HG02571 (cell line): ENCODE measurements around the gene ARPP21.

ENCODE experiments used
- ATAC-seq: cut with Tn5 transposase; IDR thresholded peaks from one replicate; pipeline ENCODE4 v1.9.1; 2021; ENCODE audit warnings: mild to moderate bottlenecking, moderate library complexity; ENCODE audit not compliant: unreplicated experiment

ARPP21 gene

DNA sequence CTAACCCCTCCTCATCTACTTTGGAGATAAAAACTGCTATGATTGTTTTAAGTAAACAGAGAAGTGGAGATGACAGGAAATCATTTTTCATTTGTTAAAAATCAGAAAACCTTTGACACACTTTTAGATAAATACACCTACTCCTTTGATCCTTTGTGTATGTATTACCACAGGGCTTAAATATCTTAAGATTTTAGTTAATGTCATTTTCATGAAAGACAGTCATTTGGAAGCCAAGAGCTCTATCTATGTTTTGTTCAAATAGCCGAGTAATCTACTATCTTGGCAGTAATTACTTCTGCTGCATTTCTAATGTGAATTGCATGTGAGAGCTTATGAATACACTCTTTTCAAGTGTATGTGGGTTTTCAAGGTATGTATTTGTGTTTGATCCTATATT is 2.0 kb downstream of the ARPP21 start:
- ATAC-seq = no peak

DNA sequence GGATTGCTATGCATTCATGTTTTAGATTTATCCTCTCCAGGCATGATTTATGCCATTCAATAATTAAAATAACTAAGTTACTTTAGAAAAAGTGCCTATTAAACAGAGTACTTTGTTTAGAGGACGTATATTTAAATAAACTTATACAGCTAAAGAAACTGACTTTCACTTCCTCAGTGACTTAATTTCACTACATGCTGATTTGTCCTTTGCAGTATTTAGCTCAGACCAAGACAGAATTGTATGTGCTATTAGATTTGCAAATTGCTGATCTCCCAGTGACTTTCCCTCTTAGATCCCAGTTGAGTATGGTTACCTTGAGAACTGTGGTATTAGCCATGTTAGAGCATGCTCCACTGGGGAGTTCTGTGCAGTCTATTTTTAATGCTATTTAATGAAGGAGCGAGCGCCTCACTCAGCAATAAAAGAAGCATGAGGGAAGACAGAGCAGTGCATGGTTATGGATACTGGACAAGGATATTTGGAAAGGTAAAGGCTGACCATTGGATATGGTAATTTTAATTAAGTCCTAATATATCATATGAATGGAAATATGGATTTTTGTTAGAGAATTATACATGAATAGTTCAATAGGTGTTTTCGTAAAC is 2.7 kb downstream of the ARPP21 start:
- no peak for ATAC-seq

DNA sequence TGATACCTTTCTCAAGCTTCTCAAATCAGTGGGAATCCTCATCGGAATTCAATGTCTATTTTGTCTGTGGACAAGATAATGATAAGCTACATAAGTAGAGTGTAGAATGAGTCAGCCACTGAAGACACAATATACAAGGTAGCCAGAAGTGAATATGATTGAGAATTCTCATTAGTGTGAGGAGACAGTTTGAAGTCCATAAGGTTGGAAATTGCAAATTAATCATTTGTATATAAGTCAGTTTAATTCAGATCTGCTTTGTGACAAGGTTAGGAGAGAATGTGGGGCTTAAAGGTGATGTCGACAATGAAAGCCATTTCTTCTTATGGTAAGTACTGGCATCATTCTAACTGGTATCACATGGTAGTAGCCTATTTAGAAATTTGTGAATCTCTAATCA is 4.2 kb downstream of the ARPP21 start:
- ATAC-seq = no peak

DNA sequence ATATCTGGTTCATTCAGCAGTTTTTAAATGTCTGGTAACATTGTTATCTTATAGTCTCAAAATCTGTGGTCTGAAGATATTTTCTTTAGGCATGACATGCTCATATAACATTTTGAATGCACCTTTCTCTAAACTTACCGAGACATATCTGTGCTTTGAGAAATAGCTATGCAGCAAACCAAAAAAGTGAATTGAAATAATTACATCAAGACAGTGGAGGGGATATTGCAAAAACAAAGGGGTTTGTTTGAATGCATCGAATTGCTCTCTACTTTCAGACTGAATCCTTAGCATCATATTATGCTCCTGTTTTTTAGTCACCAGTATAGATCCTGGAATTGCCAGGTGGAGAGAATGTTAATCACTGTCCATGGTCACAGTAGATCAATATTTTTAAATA is 5.1 kb downstream of the ARPP21 start:
- no peak for ATAC-seq

DNA sequence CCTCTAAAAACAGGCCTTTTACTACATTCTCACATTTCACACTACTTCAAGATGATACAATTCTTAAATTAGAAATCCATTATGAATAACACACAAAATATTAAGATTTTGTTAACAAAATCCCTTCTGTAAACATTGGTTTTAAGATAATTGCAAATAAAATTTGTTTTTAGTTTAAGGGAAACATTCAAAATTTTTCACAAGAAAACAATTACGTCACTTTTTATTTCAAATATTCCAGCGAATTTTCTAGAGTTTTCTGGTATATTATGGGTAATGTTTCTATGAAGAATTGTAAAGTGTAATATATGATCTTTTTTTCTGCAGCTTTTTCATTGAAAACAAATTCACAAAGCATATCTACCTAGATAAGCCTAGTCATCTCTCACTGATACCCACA is 5.9 kb downstream of the ARPP21 start:
- ATAC-seq = no peak

DNA sequence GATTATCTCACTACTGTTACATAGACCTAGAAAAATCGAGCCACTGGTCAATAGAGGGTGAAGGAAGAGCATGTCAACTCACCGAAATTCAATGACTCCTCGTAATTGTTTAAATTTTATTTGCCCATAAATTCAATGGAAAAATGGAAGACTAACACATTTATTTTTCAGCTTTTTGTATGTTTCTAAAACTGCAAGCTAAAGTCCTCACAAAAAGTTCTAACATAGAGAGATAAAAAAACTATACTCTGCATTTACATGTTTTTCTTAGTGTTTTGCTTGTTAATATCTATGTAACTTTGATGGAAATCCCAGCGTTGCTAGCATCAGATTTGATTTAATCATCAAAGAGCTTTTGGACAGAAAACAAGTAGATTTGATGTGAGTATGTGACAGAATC is 6.8 kb downstream of the ARPP21 start:
- ATAC-seq = no peak

DNA sequence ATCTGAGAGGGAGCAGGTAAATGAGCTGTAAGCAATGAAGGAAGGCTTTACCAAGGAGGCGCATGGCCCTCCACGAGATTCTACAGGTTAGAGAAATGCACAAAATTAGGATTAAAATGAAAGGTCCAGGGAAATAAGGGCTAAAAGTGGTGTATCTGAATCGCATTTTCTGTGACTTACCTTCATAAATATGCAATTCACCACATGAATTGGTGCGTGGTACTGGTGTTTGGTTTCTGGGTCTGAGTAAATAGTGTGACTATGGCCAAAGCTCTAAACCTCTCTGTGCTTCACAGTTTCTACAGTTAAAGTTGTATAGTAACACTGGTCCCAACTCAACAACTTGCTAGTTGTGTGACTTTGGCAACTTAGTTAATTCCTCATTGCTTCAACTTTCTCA is 8.1 kb downstream of the ARPP21 start:
- no peak for ATAC-seq

DNA sequence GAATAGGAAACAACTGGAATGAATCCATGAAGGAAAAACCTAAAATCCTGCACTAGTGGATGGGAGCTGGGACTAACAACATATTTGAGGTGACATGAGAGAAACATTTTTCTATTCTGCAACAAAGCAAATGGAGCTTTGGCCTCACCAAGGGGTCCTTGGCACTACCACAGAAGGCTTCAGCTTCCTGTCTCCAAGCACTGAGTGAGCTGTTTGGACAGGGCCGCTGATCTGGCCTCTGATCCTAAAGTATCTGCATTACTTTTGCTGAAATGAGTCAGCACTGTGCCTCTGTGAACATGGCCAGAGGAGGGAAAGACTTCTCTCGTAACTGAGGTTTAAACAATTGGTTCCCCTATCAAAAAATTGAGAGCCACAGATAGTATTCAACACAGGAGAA is 9.0 kb downstream of the ARPP21 start:
- no peak for ATAC-seq

DNA sequence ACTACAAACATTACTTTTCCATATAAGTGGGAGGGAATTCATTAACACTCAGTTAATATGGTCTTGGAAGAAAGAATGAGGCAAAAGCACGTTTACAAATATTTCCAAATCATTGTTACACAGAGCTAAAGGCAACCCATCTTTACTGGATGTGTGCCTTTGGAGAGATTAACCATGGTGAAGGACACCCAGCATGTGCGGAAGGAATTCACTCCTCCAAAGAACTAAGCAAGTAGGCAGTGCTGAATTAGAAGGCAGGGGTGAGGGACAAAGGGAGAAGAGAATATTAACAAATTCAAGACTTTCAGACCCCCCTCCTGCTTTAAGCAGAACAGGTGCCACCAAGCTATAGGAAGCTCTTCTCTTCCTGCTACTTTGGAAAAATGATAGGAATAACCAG is 10.1 kb downstream of the ARPP21 start:
- ATAC-seq = no peak

DNA sequence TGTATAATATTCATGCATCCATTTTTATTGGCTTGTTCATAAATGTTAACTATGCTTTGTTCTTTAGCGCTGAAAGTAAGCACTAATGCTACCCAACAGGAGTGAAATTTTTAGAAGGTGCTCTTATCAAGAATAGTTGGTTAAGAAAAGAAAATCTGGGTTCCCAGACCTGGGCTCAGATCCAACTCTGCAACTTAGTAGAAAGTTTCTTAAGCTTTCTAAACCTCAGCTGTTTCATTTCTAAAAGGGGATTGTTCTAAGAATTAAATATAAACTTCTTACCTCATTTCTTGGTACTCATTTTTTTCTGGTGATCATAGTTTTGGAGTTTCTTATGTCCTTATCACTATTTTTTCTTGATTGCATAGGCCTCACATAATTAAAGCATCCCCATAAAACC is 12.1 kb downstream of the ARPP21 start:
- ATAC-seq = no peak

DNA sequence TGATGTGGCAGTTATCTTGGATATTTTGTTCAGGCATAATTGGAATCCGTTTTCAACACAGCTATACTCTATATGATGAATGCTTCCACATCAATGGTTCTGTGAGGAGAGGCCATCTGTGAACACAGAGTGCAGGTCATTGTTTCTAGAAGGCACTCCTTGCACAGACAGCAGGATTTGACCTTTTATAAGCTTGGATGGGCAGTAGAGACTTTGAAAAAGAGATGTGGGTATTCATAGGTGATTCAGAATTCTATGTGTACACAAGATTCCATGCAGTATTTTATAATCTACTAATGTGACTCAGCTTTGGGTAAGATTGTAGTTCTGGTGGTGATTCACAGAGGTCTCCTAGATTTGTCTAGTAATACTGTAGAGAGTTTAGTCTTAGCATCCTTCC is 12.5 kb downstream of the ARPP21 start:
- no peak for ATAC-seq

DNA sequence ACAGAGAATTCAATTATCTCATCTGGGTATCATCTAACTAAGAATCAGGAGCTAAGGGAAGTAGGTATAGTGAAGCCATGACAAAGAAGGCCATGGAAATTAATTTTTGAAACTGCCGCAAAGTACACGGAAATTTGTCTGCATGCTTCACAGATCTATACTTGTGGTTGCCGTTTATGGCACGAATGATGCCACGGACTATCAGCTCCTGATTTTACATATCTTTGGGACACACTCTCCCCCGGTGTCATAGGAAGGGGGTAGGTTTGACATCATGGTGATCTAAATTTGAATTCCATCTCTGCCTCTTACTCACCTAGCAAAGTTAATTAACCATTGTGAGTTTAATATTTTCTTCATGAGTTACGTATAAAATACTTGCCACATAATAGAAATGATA is 14.0 kb downstream of the ARPP21 start:
- ATAC-seq = no peak

DNA sequence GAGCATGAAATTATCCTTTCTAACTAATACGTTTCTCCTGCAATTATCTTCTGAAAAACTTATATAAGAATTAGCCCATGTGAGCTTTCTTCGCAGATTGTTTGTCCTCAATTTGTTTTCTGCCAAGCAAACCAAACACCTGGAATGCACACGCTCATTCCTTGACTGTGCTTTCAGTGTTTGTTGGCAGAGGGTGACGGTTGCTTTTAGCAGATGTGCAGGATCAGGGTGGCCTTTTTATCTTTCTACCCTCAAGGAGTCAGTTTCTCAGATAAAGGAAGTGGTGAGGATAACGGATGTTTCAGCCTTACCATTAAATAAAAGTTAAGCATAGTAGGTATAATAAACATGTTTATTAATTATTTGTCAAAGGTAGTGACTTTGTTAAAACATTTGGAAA is 15.2 kb downstream of the ARPP21 start:
- no peak for ATAC-seq

DNA sequence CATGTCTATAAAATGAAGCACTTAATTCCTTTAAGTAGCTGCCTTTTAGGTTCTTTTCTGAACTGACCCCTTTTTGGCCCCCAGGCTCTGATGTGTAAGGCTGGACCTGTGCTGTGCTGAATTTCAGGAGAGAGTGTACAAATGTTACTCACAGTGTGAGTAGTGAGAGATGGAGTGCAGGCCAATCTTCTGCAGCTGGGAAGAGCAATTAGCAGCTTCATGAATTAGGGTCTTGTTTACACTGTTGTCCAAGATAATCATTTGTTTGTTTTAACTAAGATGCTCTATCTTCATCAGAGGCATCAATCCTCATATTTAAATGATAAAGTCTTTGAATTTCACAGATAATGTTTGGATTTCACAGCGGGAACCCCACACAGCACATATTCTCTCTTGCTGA is 19.4 kb downstream of the ARPP21 start:
- ATAC-seq = no peak

DNA sequence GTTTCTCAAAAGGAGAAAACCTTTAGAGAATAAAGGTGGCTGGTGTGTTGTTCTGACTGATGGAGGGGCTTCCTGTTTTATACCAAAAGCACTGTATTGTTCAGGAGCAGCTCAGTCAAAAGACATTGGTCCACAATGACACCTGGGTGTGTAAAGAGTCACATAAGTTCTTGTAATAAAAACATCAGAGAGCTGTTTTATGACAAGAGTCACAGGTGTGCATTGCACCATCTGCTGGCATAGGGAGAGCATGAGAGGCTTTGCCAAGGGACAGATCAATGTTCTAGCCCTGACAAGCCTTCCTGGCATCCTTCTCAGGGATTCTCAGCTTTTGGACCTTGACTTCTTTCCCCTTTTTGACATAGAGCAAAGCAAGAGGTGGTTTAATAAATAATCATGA is 20.4 kb downstream of the ARPP21 start:
- no peak for ATAC-seq

DNA sequence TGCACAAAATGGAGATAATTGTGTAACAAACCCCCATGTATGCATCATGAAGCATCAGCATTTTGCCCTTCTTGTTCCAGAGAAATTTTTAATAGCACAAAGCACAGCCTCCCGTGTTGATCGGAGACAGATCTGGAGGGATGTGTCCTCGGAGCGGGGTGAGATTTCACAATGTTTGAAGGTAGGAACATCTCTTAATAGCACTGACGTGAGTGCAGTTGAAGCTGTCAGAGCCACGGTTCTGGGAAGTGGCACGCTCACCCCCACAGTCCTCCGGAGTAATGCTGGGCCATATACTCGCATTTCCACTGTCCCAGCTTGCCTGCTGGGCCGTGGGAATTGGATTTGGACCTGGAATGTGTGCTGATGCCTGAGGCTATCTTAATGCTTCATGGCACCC is 24.1 kb downstream of the ARPP21 start:
- no peak for ATAC-seq

DNA sequence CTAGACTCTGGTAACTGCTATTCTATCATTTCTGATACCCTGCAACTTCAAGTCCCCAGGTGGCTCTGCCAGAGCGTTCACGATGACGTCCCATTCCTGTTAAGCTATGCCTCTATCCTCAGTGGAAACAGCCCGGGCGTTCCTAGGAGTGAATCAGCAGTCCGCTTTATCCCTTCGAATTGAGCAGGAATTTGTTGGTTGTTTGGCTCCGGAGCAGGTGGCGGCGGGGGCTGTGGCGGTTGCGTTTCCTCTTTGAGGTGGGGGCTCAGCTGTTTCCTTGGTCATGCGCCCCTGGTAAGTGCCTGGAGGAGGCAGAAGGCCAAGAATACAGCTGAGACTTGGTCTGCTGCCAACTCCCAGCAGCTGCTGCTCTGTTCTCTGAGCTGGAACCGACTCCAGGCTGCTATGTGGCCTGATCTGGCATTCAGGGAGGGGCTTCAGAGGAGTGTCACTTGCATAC is 25.2 kb downstream of the ARPP21 start:
- peak; percentile 53 for ATAC-seq

DNA sequence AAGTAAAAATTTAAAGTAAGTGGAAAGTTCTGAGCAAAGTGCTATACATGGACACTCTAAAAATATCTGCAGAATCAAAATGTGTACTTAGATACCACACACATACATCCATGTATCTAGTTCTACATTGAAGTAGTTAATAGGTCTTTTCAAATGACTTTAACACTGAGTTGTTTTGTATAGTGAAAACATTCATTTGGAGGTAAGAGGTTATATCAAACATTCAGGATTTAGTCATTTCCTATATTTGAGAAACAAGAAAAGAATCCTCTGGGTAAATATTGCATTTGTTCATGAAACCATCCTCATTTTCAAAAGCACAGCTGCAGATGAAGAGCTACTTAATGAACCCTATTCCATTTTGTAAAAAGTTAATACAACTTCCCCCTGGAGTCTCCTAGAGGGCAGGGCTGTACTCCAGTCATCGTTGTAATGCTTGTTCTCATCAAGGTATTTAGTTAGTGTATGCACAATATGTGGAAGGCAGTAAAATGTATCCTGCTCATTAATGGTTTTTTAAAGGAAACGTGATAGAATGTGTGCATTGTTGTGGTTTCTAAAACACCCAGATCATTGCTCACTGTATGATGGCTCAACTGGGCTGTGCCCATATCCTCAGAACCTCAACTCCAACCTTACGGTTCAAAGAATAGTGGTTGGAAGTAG is 26.2 kb downstream of the ARPP21 start:
- no peak for ATAC-seq

DNA sequence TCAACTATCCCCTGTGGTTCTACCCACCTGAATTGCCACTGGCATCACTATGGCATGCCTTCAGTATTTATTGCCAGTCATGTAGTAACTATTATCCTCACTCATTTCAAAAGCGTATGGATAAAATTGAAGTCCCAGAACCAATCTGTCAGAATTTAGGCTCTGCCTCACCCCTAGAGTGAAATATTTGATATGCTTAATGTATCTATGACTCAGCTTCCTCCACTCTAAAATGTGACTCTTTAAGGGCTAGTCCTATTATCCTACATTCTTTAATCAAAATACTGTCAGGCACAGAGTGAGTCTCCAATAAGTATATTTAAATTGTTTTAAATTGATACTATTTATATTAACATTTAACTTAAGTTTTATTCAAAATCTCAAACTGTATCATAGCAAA is 27.6 kb downstream of the ARPP21 start:
- ATAC-seq = no peak

DNA sequence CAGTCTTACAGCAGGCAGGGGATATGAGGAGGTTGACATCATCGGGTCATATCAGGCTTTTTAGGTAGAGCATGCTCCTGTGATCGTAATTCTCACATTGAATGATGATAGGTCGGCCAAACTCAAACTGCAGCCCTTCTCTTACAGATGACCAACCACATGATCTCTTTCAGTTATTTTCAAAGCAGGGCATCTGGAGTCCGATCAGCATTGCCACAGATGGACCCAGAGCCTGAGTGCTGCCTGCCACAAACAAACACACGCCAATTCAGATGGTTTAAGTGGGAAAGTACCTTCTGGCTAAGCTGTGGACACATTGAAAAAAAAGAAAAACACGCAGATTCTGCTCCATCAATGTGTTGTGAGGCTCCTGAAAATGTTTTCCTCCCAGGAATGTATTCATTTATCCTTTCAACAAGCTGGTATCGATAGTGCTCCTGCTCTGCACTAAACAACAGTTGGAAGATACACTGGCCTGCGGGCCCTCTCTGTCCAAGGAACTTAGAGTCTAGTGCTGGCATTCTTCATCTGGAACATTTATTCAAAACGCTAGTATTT is 31.2 kb downstream of the ARPP21 start:
- ATAC-seq = no peak

DNA sequence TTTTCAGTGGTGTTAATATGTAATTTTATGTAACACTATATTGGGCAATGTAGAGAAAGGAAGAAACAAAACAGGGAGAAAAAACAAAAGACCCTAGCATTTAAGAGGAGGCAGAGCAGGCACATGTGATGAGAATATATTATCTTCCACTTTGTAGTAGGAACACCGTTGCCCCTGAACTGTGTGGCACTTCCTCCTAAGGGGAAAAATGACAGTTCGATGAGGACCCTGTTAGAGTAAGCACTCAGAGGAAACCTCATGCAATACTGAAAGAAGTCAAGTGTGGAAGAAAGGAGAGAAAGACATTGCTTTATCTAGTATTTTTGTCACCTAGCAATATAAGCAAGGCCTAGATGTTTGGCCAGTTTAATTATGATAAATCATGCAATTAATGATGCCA is 32.2 kb downstream of the ARPP21 start:
- no peak for ATAC-seq

DNA sequence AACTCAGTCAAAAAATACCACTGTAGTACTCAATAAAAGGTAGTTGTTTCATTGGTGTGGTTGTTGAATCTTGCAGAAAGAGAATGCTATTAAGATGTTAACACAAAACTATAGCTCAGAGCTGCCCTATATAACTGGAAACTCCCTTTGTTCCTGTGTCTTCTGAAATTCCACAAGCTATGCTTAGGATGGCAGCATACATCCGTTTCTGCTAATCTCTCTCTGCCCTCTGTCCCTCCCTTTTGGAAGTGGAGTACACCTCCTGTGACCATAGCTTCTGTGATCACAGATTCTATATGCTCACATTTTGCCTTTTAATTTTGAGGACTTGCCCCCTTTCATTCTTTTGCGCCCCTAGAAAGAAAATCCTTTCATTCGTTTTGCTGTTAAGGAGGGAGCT is 33.7 kb downstream of the ARPP21 start:
- ATAC-seq = no peak
